Measurements from ENCODE around the gene FAM219A.

DNA sequence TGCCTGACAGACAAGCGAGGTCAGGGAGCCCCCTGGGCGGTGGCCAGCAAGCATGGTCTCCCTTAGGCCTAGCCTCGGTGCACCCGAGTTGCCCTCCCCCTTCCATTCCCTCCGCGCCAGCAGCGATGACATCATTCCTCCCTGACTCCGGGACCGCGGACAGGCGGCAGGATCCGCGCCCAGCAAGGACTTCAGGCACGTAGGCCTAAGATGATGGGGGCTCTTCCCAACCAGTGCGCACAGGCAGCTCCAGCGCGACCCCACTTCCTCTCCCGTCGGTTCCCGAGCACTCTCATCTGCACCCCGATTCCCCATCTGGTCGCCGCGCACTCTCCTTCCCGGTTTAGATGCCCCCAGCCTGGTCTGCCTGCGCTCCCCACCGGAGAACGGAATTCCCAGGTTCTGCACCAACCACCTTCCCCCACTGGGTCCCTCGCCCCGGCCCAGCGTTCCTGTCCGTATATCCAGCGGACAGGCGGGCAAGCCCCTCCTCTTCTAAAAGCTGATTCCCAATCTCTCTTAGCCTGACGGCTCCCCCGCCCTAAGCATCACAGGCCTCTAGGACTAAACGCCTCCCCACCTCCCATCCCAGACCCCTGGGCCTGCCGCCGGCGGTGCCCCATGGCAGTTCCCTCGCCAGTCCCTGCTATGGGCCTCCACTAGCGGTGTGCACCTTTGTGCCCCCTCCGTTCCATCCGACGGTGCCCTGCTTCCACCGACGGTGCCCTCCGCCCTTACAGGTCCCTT, 931 bp downstream of the FAM219A start:
- TF ChIP-seq ZNF274 (IDR thresholded peaks at IDR 0.05; ENCODE audit: low read depth, low read length) (no peak), YY1 (IDR thresholded peaks at IDR 0.05; ENCODE audit: insufficient read depth, insufficient read length) (no peak), SUZ12 (IDR thresholded peaks at IDR 0.05; ENCODE audit: extremely low read depth, insufficient read depth, insufficient read length) (no peak)
